ENCODE measurements around the gene PEPD.

- no peak for TF ChIP-seq EZH2 (IDR thresholded peaks at IDR 0.05; ENCODE audit: borderline replicate concordance, control insufficient read depth, low read depth, low read length)
- TF ChIP-seq MTA2 (IDR thresholded peaks at IDR 0.05; ENCODE audit: low read depth), result no peak
- no peak for TF ChIP-seq HDAC2 (IDR thresholded peaks at IDR 0.05)
Measured at GRCh38 chr19:33490041-33490451, 31.5 kb downstream of the PEPD start.
